Endothelial cell of umbilical vein (primary cell): ENCODE data around the gene FNBP1L. TPM values are rescaled to one million over a fixed set of nuclear protein-coding genes. Genes with fewer than 3 reads are reported as not detected.

Source experiments
- BruUV-seq: library from RNA; stranded (reverse); fragments of 400-500 nt; replicated peaks from 2 replicates; lab custom pipeline; 2021; lab: Mats Ljungman, UMichigan
- CTCF ChIA-PET: fragments of 300-600, 350-600 bp; sonication (Branson Sonifier 250); formaldehyde crosslinking; loops from one replicate; lab custom pipeline; 2021; ENCODE audit warnings: antibody characterized with exemption, inconsistent platforms; lab: Charles Lee
- POLR2A ChIA-PET: fragments of 300-600, 350-600 bp; sonication (Branson Sonifier 250); formaldehyde crosslinking; loops from one replicate; lab custom pipeline; 2021; ENCODE audit warnings: antibody characterized with exemption, inconsistent platforms; lab: Charles Lee
- DNase-seq: peaks from one replicate; pipeline ENCODE4 v3.0.0-alpha.2; 2011; ENCODE audit warnings: low read depth, low spot score
- FAIRE-seq: peaks from 2 replicates; lab custom pipeline; 2011; peaks lifted over from hg19 to GRCh38; lab: Jason Lieb, UNC
- H2AFZ ChIP-seq: 2 replicates; pipeline ENCODE4 v1.6.0; 2012; ENCODE audit warnings: low read depth, low read length, control low read depth, inconsistent platforms
- H3K27ac ChIP-seq: 2 replicates; pipeline ENCODE4 v1.5.1; 2011; ENCODE audit warnings: low read depth, mild to moderate bottlenecking, control low read depth, low read length, moderate library complexity; ENCODE audit not compliant: insufficient read depth
- H3K27me3 ChIP-seq, 2 experiments: 2 replicates each; pipeline versions ENCODE4 v1.6.0 to v1.6.1; 2011; ENCODE audit warnings: low read length in 2 of 2, mixed read lengths in 1 of 2; ENCODE audit not compliant: control insufficient read depth in 2 of 2, insufficient read depth in 2 of 2
- H3K36me3 ChIP-seq, 2 experiments: 2 replicates in 1 of 2; 3 replicates in 1 of 2; pipeline ENCODE4 v1.5.1; 2011; ENCODE audit warnings: low read length in 2 of 2, mild to moderate bottlenecking in 1 of 2, moderate library complexity in 1 of 2; ENCODE audit not compliant: control insufficient read depth in 2 of 2, insufficient read depth in 2 of 2; ENCODE audit errors: extremely low read depth in 1 of 2
- H3K4me1 ChIP-seq: 3 replicates; pipeline ENCODE4 v1.5.1; 2011; ENCODE audit warnings: mild to moderate bottlenecking, low read length; ENCODE audit not compliant: control insufficient read depth, insufficient read depth; ENCODE audit errors: extremely low read depth
- H3K4me2 ChIP-seq: 2 replicates; pipeline ENCODE4 v1.6.1; 2011; ENCODE audit warnings: low read length, control low read depth, mixed read lengths; ENCODE audit not compliant: insufficient read depth
- H3K4me3 ChIP-seq, 3 experiments: fragments of 200-600 bp in 1 of 3; sonication (generic), shearing (Covaris generic) in 1 of 3; replicated peaks in 1 of 3; 2 replicates each; pipeline ENCODE4 v1.5.1; 2011 to 2016; ENCODE audit warnings: control low read depth in 3 of 3, low read length in 3 of 3, mild to moderate bottlenecking in 2 of 3, inconsistent platforms in 1 of 3, low read depth in 1 of 3, moderate library complexity in 1 of 3; ENCODE audit not compliant: insufficient read depth in 1 of 3
- H3K79me2 ChIP-seq: 2 replicates; pipeline ENCODE4 v1.6.0; 2012; ENCODE audit warnings: low read length, inconsistent platforms; ENCODE audit not compliant: control insufficient read depth, insufficient read depth
- H3K9ac ChIP-seq: replicated peaks from 2 replicates; pipeline ENCODE3; 2011; ENCODE audit warnings: low read length, control low read depth; ENCODE audit not compliant: insufficient read depth; ENCODE audit errors: extremely low read depth
- H3K9me1 ChIP-seq: replicated peaks from 3 replicates; pipeline ENCODE4 v1.6.0; 2011; ENCODE audit warnings: mild to moderate bottlenecking, low read length; ENCODE audit not compliant: control insufficient read depth, insufficient read depth; ENCODE audit errors: extremely low read depth
- H3K9me3 ChIP-seq: replicated peaks from 2 replicates; pipeline ENCODE4 v1.5.1; 2012; ENCODE audit warnings: low read length, inconsistent platforms; ENCODE audit not compliant: control insufficient read depth, insufficient read depth
- H4K20me1 ChIP-seq: replicated peaks from 2 replicates; pipeline ENCODE3; 2011; ENCODE audit warnings: mild to moderate bottlenecking, low read length; ENCODE audit not compliant: control insufficient read depth, insufficient read depth; ENCODE audit errors: extremely low read depth
- CTCF ChIP-seq, 2 donors: IDR thresholded peaks; 1 replicate in 1 of 2; 2 replicates in 1 of 2; pipeline ENCODE4 v1.5.1; 2011; ENCODE audit warnings: low read length in 2 of 2, mild to moderate bottlenecking in 2 of 2, moderate library complexity in 2 of 2, control low read depth in 1 of 2, inconsistent platforms in 1 of 2, low read depth in 1 of 2; ENCODE audit not compliant: insufficient read depth in 1 of 2; ENCODE audit errors: extremely low read depth in 1 of 2
- EZH2 ChIP-seq: IDR thresholded peaks from 2 replicates; pipeline ENCODE4 v1.6.1; 2012; ENCODE audit warnings: borderline replicate concordance, low read depth, mild to moderate bottlenecking, moderate library complexity, low read length, inconsistent platforms; ENCODE audit not compliant: severe bottlenecking
- GATA2 ChIP-seq: IDR thresholded peaks from 2 replicates; pipeline ENCODE4 v1.7.0; 2011; ENCODE audit warnings: low read depth, mild to moderate bottlenecking, moderate library complexity, mixed read lengths, low read length; ENCODE audit not compliant: insufficient read length, insufficient read depth
- JUN ChIP-seq: IDR thresholded peaks from 2 replicates; pipeline ENCODE4 v1.6.1; 2011; ENCODE audit warnings: borderline replicate concordance, low read depth; ENCODE audit not compliant: insufficient read length, insufficient read depth
- MYC ChIP-seq: IDR thresholded peaks from one replicate; pipeline ENCODE4 v1.6.1; 2011; ENCODE audit warnings: mild to moderate bottlenecking, low read depth, low read length
- POLR2A ChIP-seq: IDR thresholded peaks from 2 replicates; pipeline ENCODE4 v1.6.1; 2012; ENCODE audit warnings: low read depth, mild to moderate bottlenecking, control low read depth, low read length
- POLR2AphosphoS5 ChIP-seq: IDR thresholded peaks from 2 replicates; pipeline ENCODE4 v1.6.1; 2012; ENCODE audit warnings: low read depth, mild to moderate bottlenecking, control low read depth, low read length, moderate library complexity; ENCODE audit not compliant: insufficient read depth
- dilution Hi-C: fragments of 300-500 bp; cut with MboI; formaldehyde crosslinking; loops from one replicate; pipeline ENCODE4 v1.15.0; 2019; ENCODE audit warnings: low sequenced_read_pairs; ENCODE audit not compliant: extremely low pct_ligation_motif_present
- intact Hi-C: fragments of 100-400 bp; cut with micrococcal nuclease; formaldehyde crosslinking; loops from one replicate; pipeline ENCODE4 v1.10.0; 2022
- polyA plus RNA-seq, 4 experiments: library from polyadenylated mRNA; depleted of rRNA in 3 of 4; stranded (reverse) in 3 of 4; unstranded in 1 of 4; fragments of >200 nt; gene quantifications; 2 replicates each; pipeline versions ENCODE4 v1.2.1 to v1.2.3, GENCODE V29; 2011 to 2012; ENCODE audit warnings: missing spikeins in 1 of 4
- total RNA-seq: library from RNA; stranded (reverse); gene quantifications from 2 replicates; pipeline ENCODE4 v1.2.3, GENCODE V29; 2021

The FNBP1L gene
- total and polyA plus RNA-seq, 2 donors (not counting 3 experiments of a cell fraction or from before 2014, with no cell fraction given), result 28.1 to 56.4 TPM

DNA sequence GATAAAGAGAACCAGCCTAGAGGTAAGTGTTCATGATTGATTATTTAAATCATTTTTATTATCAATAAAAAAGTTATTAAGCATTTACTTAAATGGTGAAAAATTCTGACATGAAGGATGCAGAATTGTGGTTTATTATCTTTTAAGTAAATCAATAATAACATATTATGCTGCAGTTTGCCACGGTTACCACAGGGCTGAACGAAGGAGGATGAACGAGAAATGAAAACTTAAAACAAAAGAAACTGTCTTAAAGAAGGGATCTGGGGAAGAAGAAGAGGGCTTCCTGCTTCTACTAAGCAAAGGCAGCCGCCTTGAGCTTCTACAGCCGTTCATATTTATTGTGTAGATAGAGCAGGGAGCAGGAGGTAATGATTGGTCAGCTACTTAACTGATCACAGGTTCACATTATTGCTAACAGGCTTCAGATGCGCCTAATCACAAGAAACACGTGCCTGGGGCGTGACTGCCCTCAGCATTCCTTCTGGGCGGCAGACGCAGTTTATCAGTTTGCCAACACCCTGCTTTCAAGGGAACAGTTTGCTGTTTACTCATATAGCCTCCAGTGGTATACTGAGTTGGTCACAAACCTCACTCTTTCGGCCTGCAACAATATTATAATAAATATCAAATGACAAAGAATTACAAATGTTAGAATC lies 5.8 kb upstream of the FNBP1L start:
- no peak for TF ChIP-seq GATA2
- TF ChIP-seq CTCF (IDR thresholded peaks at IDR 0.05; ENCODE audit: extremely low read depth in 1 of 2, insufficient read depth in 1 of 2, low read depth in 1 of 2, low read length in 2 of 2), result no peak
- no peak for TF ChIP-seq POLR2A
- no peak for TF ChIP-seq JUN
- no peak for TF ChIP-seq POLR2AphosphoS5
- TF ChIP-seq EZH2, result no peak
- TF ChIP-seq MYC, result no peak
- Histone ChIP-seq H3K4me1 (peaks cover 2% of the 10 kb centered on the region), H3K9me3 (no peaks in the 10 kb centered on the region), H3K27ac (no peak overlapping the region), H3K9ac (no peak overlapping the region), H3K79me2 (no peaks in the 10 kb centered on the region), H3K27me3 (no peaks in the 10 kb centered on the region), H3K9me1 (no peaks in the 10 kb centered on the region), H2AFZ (no peak overlapping the region), H4K20me1 (no peaks in the 10 kb centered on the region), H3K4me3 (no peak overlapping the region), H3K4me2 (no peak overlapping the region), H3K36me3 (no peaks in the 10 kb centered on the region)
- FAIRE-seq, result no peak
- dilution Hi-C loops (no loop called here), intact Hi-C loops (no loop called here)
- POLR2A ChIA-PET, result no interaction called here
- CTCF ChIA-PET, result interaction anchor here (1.6 kb wide), 1 partner anchor 137 kb away, joined by 4 read pairs; no protein-coding TSS in a partner anchor
- BruUV-seq, result no TSS peak
- no peak for DNase-seq
